Body of pancreas (tissue), 4 donors: ENCODE results near the gene HACD2. TPM values are rescaled to one million over a fixed set of nuclear protein-coding genes. Genes with fewer than 3 reads are reported as not detected.

Experiments
- ATAC-seq: fragments of 150-250 bp; one replicate; pipeline ENCODE4 v1.9.1; 2016
- DNase-seq, 4 donors: peaks; one replicate each; pipeline ENCODE4 v3.0.0-alpha.2; 2019
- H3K27ac ChIP-seq, 4 donors: fragments of 200-600 bp; sonication (generic); 1 replicate in 3 of 4; 2 replicates in 1 of 4; pipeline versions ENCODE4 v1.5.1 to v1.6.1; 2016 to 2019; ENCODE audit warnings: mild to moderate bottlenecking in 1 of 4, mixed read lengths in 1 of 4, moderate library complexity in 1 of 4
- H3K27me3 ChIP-seq, 2 donors: fragments of 200-600 bp; sonication (generic); one replicate each; pipeline ENCODE4 v1.6.0; 2016; ENCODE audit warnings: mild to moderate bottlenecking in 1 of 2
- H3K36me3 ChIP-seq, 2 donors: fragments of 200-600 bp; sonication (generic); replicated peaks in 1 of 2; 2 replicates each; pipeline ENCODE4 v1.5.1; 2016; ENCODE audit warnings: low read depth in 2 of 2; ENCODE audit not compliant: insufficient read depth in 1 of 2
- H3K4me1 ChIP-seq: fragments of 200-600 bp; sonication (generic); one replicate; pipeline ENCODE4 v1.6.0; 2016
- H3K4me3 ChIP-seq, 2 donors: fragments of 200-600 bp; sonication (generic); 1 replicate in 1 of 2; 2 replicates in 1 of 2; pipeline ENCODE4 v1.5.1; 2016 to 2019
- H3K9me3 ChIP-seq, 3 donors: fragments of 200-600 bp; sonication (generic); 1 replicate in 2 of 3; 2 replicates in 1 of 3; pipeline ENCODE4 v1.5.1; 2016
- CTCF ChIP-seq, 7 experiments: fragments of 450-650 bp in 4 of 7; fragments of 200-600 bp in 3 of 7; sonication (generic) in 3 of 7; IDR thresholded peaks; one replicate each; pipeline ENCODE4 v1.5.1; 2016 to 2019; ENCODE audit warnings: antibody characterized with exemption in 7 of 7
- POLR2A ChIP-seq, 3 donors: fragments of 450-650 bp; IDR thresholded peaks; one replicate each; pipeline ENCODE4 v1.6.1; 2016; ENCODE audit warnings: antibody characterized with exemption in 3 of 3, mild to moderate bottlenecking in 2 of 3
- WGBS, 2 donors: methylation state at CpG; one replicate each; pipeline ENCODE4 v1.1.5; 2017; 5-methylcytosine and 5-hydroxymethylcytosine counted together
- intact Hi-C: fragments of 100-400 bp; cut with DNase I; formaldehyde crosslinking; loops from one replicate; pipeline ENCODE4 v1.15.1; 2023
- total RNA-seq, 2 donors: library from RNA; depleted of rRNA; stranded (reverse); fragments of >200 nt; gene quantifications; one replicate each; pipeline ENCODE4 v1.1.0, GENCODE V29; 2016

Gene HACD2
- total RNA-seq, 2 donors from 2014 or later = 13.2 to 16.3 TPM

- TF ChIP-seq POLR2A (IDR thresholded peaks at IDR 0.05) (no peak), CTCF (IDR thresholded peaks at IDR 0.05) (no peak)
- H3K27me3 ChIP-seq = no peaks in the 10 kb centered on the region
- intact Hi-C loops = no loop called here
- no peaks in the 10 kb centered on the region for H3K36me3 ChIP-seq
- H3K27ac ChIP-seq = no peak overlapping the region
- DNase-seq = no peak
- WGBS, 2 donors = 81 to 88% methylated on average over 1 of the region's 1 CpG
- H3K4me1 ChIP-seq = peaks cover 10% of the 10 kb centered on the region
- H3K4me3 ChIP-seq = no peak overlapping the region
- ATAC-seq = no peak
- no peaks in the 10 kb centered on the region for H3K9me3 ChIP-seq
Observed at GRCh38 chr3:123624302-123624701, 39.4 kb upstream of the HACD2 start.

- no peak for DNase-seq
- ATAC-seq = no peak
- intact Hi-C loops = no loop called here
- H3K27ac ChIP-seq = no peak overlapping the region
- WGBS, 2 donors = 72 to 86% methylated on average over 5 of the region's 5 CpGs
- TF ChIP-seq CTCF (IDR thresholded peaks at IDR 0.05) (no peak), POLR2A (IDR thresholded peaks at IDR 0.05) (no peak)
- no peaks in the 10 kb centered on the region for H3K36me3 ChIP-seq
- H3K4me1 ChIP-seq = peaks cover 15% of the 10 kb centered on the region
- H3K9me3 ChIP-seq = no peaks in the 10 kb centered on the region
- no peak overlapping the region for H3K4me3 ChIP-seq
- H3K27me3 ChIP-seq = no peaks in the 10 kb centered on the region
Observed at GRCh38 chr3:123623346-123623880, 38.6 kb upstream of the HACD2 start.

- Histone ChIP-seq H3K27me3 (no peaks in the 10 kb centered on the region), H3K9me3 (no peaks in the 10 kb centered on the region), H3K27ac (no peak overlapping the region), H3K4me1 (peaks cover 12% of the 10 kb centered on the region), H3K4me3 (no peak overlapping the region), H3K36me3 (no peaks in the 10 kb centered on the region)
- ATAC-seq (no peak), DNase-seq (no peak)
- 90 to 93% methylated on average over 2 of the region's 2 CpGs for WGBS, 2 donors
- TF ChIP-seq CTCF (IDR thresholded peaks at IDR 0.05) (no peak), POLR2A (IDR thresholded peaks at IDR 0.05) (no peak)
- intact Hi-C loops = no loop called here
Observed at GRCh38 chr3:123622766-123623165, 37.9 kb upstream of the HACD2 start.

DNA sequence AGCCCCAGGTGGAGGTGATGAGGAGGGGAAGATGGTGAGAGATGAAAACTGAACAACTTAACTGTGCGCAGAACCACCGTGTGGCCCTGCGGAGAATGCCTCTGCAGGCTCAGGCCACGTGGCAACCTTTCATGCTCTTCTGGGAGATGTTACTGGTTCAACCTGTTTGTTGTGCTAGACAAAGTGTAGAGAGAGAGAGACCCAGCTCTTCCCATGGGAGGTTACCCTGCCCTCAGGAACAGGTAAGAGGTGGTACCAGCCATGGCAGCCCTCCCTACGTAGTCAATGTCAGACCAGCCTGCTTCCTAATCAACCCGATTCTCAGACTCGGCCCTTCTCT is 37.0 kb upstream of the HACD2 start:
- no peaks in the 10 kb centered on the region for H3K9me3 ChIP-seq
- WGBS, 2 donors = 81 to 92% methylated on average over 7 of the region's 7 CpGs
- no peak overlapping the region for H3K27ac ChIP-seq
- TF ChIP-seq POLR2A (IDR thresholded peaks at IDR 0.05) = no peak
- no peak for TF ChIP-seq CTCF (IDR thresholded peaks at IDR 0.05)
- H3K27me3 ChIP-seq = no peaks in the 10 kb centered on the region
- no peak for ATAC-seq
- no peak overlapping the region for H3K4me3 ChIP-seq
- no peaks in the 10 kb centered on the region for H3K36me3 ChIP-seq
- DNase-seq = no peak
- intact Hi-C loops = no loop called here
- H3K4me1 ChIP-seq = peaks cover 12% of the 10 kb centered on the region

GRCh38 chr3:123621186-123621849 is 36.5 kb upstream of the HACD2 start:
- Histone ChIP-seq H3K9me3 (no peaks in the 10 kb centered on the region), H3K27me3 (no peaks in the 10 kb centered on the region), H3K4me1 (peaks cover 12% of the 10 kb centered on the region), H3K27ac (no peak overlapping the region), H3K36me3 (no peaks in the 10 kb centered on the region), H3K4me3 (no peak overlapping the region)
- TF ChIP-seq POLR2A (IDR thresholded peaks at IDR 0.05) (no peak), CTCF (IDR thresholded peaks at IDR 0.05) (no peak)
- ATAC-seq (no peak), DNase-seq (no peak)
- intact Hi-C loops = no loop called here
- 87 to 88% methylated on average over 7 of the region's 7 CpGs for WGBS, 2 donors
